ENCODE measurements around the gene HYAL4. TPM values are rescaled to one million over a fixed set of nuclear protein-coding genes. Genes with fewer than 3 reads are reported as not detected.

Gene HYAL4
- total RNA-seq, 4 donors from 2014 or later: 0.95 to 2.8 (median 1.9) TPM

DNA sequence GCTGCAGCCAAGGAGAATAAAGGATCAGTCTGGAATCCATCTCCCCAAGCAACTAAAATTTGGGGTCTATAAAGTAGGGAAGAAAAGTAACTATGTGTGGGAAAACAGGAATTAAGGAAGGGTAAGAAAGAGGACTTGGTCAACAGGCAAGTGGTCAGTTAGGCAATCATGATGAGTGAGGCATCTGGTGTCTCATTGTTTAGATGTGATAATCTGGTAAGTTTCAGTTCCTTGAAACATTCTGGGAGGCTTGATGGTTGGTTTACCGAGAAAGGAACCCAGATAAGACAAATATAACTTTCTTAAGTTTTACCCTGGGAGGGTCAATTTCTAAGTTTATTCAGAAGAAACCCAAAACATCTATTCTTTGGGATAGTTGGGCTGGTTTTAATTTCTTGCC, 22.3 kb downstream of the HYAL4 start:
- no peak for TF ChIP-seq POLR2A (IDR thresholded peaks at IDR 0.05)
- no peak for TF ChIP-seq POLR2AphosphoS5 (IDR thresholded peaks at IDR 0.05)
- TF ChIP-seq, protein P1, sequence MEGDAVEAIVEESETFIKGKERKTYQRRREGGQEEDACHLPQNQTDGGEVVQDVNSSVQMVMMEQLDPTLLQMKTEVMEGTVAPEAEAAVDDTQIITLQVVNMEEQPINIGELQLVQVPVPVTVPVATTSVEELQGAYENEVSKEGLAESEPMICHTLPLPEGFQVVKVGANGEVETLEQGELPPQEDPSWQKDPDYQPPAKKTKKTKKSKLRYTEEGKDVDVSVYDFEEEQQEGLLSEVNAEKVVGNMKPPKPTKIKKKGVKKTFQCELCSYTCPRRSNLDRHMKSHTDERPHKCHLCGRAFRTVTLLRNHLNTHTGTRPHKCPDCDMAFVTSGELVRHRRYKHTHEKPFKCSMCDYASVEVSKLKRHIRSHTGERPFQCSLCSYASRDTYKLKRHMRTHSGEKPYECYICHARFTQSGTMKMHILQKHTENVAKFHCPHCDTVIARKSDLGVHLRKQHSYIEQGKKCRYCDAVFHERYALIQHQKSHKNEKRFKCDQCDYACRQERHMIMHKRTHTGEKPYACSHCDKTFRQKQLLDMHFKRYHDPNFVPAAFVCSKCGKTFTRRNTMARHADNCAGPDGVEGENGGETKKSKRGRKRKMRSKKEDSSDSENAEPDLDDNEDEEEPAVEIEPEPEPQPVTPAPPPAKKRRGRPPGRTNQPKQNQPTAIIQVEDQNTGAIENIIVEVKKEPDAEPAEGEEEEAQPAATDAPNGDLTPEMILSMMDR (IDR thresholded peaks at IDR 0.05): no peak
- no peak for TF ChIP-seq EP300 (IDR thresholded peaks at IDR 0.05)
- no peaks in the 10 kb centered on the region for H3K9me3 ChIP-seq
- 86% methylated on average over 1 of the region's 1 CpG for WGBS
- no peaks in the 10 kb centered on the region for H3K36me3 ChIP-seq
- DNase-seq (ENCODE audit: low spot score in 2 of 2): no peak
- H3K27ac ChIP-seq: no peak overlapping the region
- H3K4me3 ChIP-seq: no peak overlapping the region
- H3K4me1 ChIP-seq: no peaks in the 10 kb centered on the region
- no peaks in the 10 kb centered on the region for H3K27me3 ChIP-seq

DNA sequence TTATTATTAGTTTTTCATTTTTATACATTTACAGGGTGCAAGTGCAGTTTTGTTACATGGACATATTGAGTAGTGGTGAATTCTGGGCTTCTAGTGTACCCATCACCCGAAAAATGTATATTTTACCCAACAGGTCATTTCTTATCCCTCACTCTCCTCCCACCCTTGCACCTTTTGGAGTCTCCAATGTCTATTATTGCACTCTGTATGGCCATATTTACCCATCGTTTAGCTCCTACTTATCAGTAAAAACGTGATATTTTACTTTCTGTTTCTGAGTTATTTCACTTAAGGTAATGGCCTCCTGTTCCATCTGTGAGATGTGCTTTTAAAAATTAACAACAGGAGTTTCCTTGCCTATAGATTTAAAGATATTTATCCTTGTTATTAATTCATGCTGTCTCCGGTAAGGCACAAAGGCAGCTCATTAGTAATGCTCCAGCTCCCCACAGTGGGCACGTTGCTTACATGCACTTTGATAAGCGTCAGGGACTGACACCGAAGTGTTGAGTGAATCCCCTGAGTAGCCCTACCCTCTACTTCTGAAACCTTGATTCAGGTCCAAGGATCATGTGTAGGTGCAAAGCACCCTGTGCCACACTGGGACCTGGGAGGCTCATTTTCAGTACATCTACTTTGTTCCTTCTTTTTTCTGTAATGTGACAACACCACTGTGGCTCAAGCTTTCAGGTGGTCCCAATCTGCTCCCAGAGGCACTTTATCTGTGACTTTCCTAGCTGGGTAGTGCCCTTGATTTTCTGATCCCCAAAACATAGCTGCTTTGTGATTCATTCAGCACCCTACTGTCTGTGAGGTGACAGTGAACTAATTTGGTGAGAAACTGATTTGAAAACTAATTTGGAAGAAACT, 27.3 kb downstream of the HYAL4 start:
- 21% methylated on average over 7 of the region's 7 CpGs for WGBS
- Histone ChIP-seq H3K4me1 (no peaks in the 10 kb centered on the region), H3K36me3 (no peaks in the 10 kb centered on the region), H3K9me3 (no peaks in the 10 kb centered on the region), H3K4me3 (no peak overlapping the region), H3K27me3 (no peaks in the 10 kb centered on the region), H3K27ac (no peak overlapping the region)
- no peak for DNase-seq (ENCODE audit: low spot score in 2 of 2)
- no peak for TF ChIP-seq EP300 (IDR thresholded peaks at IDR 0.05)
- no peak for TF ChIP-seq POLR2A (IDR thresholded peaks at IDR 0.05)
- no peak for TF ChIP-seq POLR2AphosphoS5 (IDR thresholded peaks at IDR 0.05)
- TF ChIP-seq, protein P1 (IDR thresholded peaks at IDR 0.05): no peak

DNA sequence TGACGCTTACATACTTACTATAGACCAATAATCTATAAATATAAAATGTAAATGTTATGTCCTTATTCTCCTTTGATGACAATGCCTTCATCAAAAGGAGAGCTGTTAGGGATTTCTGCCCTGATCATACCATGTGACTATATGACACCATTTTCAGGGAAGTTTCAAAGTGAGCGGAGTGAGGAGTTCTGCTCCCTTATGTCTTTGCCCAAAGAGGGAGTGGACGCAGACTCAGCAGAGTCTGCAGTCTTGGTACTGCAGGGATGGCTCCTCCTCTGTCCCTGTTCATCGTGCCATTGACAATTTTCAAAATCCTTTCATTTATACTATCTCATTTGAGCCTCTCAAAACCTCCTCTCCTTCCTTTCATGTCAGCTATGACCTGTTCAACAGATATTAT, 27.9 kb downstream of the HYAL4 start:
- Histone ChIP-seq H3K27me3 (no peaks in the 10 kb centered on the region), H3K4me3 (no peak overlapping the region), H3K9me3 (no peaks in the 10 kb centered on the region), H3K36me3 (no peaks in the 10 kb centered on the region), H3K27ac (no peak overlapping the region), H3K4me1 (no peaks in the 10 kb centered on the region)
- TF ChIP-seq POLR2A (IDR thresholded peaks at IDR 0.05) (no peak), POLR2AphosphoS5 (IDR thresholded peaks at IDR 0.05) (no peak)
- WGBS: 61% methylated on average over 4 of the region's 4 CpGs
- DNase-seq (ENCODE audit: low spot score in 2 of 2): no peak

DNA sequence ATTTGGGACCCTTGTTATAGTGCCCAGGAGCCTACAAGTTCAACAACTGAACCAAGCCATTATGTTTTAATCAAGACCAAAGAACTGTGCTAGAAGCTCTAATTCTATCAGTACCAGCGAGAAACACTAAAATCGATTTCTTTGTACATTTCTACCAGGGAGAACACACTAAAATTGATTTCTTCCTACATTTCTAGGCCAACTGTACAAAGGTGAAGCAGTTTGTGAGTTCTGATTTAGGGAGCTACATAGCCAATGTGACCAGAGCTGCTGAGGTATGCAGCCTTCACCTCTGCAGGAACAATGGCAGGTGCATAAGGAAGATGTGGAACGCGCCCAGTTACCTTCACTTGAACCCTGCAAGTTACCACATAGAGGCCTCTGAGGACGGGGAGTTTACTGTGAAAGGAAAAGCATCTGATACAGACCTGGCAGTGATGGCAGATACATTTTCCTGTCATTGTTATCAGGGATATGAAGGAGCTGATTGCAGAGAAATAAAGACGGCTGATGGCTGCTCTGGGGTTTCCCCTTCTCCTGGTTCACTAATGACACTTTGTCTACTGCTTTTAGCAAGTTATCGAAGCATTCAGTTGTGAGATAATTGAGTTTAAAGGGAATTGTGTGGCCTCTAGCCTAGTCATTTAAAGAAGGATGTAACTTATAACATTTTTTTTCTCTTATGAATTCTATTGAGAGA, 31.7 kb downstream of the HYAL4 start:
- Histone ChIP-seq H3K36me3 (no peaks in the 10 kb centered on the region), H3K4me1 (no peaks in the 10 kb centered on the region), H3K9me3 (no peaks in the 10 kb centered on the region), H3K27me3 (no peaks in the 10 kb centered on the region), H3K4me3 (no peak overlapping the region), H3K27ac (no peak overlapping the region)
- TF ChIP-seq EP300 (IDR thresholded peaks at IDR 0.05): no peak
- TF ChIP-seq POLR2AphosphoS5 (IDR thresholded peaks at IDR 0.05): no peak
- no peak for TF ChIP-seq POLR2A (IDR thresholded peaks at IDR 0.05)
- TF ChIP-seq, protein P1 (IDR thresholded peaks at IDR 0.05): no peak
- 70% methylated on average over 7 of the region's 7 CpGs for WGBS
- DNase-seq (ENCODE audit: low spot score in 2 of 2): no peak

DNA sequence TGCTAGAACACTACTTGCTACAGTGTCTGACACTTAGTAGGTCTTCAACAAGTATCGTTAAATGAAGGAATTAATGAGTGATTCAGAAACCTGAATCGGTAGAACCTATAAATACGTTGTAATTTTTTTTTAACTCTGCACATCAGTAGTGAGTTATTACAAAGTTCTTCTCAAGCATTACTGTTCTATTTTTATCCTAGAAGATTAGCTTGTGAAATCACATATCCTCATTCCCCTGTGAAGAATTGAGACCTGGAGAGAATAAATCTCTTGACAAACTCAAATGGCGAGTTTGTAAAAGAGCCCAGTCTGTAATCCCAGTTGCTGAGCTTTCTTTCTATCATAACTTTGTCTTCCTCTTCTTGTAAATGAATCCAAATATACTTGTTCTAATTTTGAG, 34.7 kb downstream of the HYAL4 start:
- TF ChIP-seq POLR2AphosphoS5 (IDR thresholded peaks at IDR 0.05) (no peak), EP300 (IDR thresholded peaks at IDR 0.05) (no peak), POLR2A (IDR thresholded peaks at IDR 0.05) (no peak)
- TF ChIP-seq, protein P1 (IDR thresholded peaks at IDR 0.05): no peak
- H3K4me1 ChIP-seq: no peaks in the 10 kb centered on the region
- H3K36me3 ChIP-seq: no peaks in the 10 kb centered on the region
- 71% methylated on average over 4 of the region's 4 CpGs for WGBS
- no peak for DNase-seq (ENCODE audit: low spot score in 2 of 2)
- H3K9me3 ChIP-seq: no peaks in the 10 kb centered on the region
- H3K27me3 ChIP-seq: no peaks in the 10 kb centered on the region
- H3K27ac ChIP-seq: no peak overlapping the region
- no peak overlapping the region for H3K4me3 ChIP-seq

All from suprapubic skin (tissue), 4 donors.